Inflammatory macrophage (primary cell): ENCODE data around the gene CAMTA1.
"Not testable (repeated sequence)": the region's sequence is repeated elsewhere in the genome, so short reads cannot be mapped to it uniquely, and the experiment has no call there.

Experiments
- DNase-seq, 2 donors: peaks; one replicate each; pipeline ENCODE4 v3.0.0-alpha.2; 2020 to 2022

The CAMTA1 gene

GRCh38 chr1:7356079-7356478, 570.8 kb downstream of the CAMTA1 start:
- no peak for DNase-seq

GRCh38 chr1:7358425-7358824, 573.2 kb downstream of the CAMTA1 start:
- DNase-seq, result no peak

DNA sequence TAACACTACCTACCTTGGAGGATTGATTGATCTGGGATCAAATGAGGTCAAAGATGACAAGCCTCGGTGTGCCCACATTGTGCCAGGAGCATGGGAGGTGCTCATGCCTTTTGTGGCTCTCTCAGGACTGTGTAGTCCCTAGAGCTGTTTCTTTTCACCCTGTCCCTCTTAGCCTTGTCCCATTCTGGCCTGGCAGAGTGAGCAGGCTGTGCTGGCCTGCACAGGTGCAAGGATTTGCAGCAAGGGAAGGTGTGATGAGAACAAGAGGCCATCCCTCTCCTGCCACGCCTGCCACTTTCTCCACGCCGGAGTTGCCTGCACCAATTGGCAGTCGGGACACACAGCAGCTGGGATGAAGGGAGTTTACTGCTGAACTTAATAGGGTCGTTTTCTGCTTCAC, 575.3 kb downstream of the CAMTA1 start:
- no peak for DNase-seq

GRCh38 chr1:7362947-7363346, 577.7 kb downstream of the CAMTA1 start:
- no peak for DNase-seq

GRCh38 chr1:7363450-7363849, 578.2 kb downstream of the CAMTA1 start:
- no peak for DNase-seq

- DNase-seq, result no peak
Measured at GRCh38 chr1:7365706-7366105, 580.5 kb downstream of the CAMTA1 start.

GRCh38 chr1:7366286-7366954, 581.2 kb downstream of the CAMTA1 start:
- DNase-seq, result no peak

- DNase-seq, result no peak
Measured at GRCh38 chr1:7366955-7367665, 581.9 kb downstream of the CAMTA1 start.

DNA sequence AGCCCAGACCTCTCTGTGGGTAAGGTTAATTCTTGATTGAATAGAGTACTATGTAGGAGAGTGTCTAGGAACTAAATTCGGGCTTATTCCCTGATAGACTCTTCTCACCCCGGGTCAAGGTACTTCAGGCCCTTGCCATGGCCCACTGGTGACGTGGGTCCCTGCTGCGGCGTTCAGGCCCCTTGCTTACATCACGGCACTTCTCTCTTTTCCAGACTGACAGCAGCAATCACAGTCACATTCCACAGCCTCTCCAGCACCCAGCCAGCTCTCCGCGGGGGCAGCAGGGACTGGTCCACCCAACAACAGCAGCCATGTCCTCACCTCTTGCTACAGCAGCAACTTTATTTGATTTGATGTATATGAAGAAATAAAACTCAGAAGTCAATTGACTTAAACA, 584.6 kb downstream of the CAMTA1 start:
- DNase-seq, result no peak

DNA sequence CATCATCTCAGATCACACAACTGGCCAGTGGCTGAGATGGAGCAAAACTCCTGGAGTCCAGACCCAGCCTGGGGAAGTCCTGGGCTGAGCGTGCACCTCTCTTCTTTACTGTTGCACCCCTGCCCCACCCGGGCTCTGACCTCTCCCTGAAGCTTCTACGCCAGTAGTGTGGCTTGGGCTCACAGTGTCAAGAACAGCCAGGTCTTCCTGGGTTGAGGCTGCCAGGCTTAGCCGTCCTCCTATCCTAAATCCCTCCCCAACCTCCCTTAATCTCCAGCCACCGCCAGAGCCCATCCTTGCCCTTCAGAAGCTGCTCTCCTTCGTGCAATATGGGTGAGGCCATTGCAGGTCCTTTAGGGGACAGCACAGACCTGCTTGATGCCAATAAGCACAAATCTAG, 586.7 kb downstream of the CAMTA1 start:
- no peak for DNase-seq

DNA sequence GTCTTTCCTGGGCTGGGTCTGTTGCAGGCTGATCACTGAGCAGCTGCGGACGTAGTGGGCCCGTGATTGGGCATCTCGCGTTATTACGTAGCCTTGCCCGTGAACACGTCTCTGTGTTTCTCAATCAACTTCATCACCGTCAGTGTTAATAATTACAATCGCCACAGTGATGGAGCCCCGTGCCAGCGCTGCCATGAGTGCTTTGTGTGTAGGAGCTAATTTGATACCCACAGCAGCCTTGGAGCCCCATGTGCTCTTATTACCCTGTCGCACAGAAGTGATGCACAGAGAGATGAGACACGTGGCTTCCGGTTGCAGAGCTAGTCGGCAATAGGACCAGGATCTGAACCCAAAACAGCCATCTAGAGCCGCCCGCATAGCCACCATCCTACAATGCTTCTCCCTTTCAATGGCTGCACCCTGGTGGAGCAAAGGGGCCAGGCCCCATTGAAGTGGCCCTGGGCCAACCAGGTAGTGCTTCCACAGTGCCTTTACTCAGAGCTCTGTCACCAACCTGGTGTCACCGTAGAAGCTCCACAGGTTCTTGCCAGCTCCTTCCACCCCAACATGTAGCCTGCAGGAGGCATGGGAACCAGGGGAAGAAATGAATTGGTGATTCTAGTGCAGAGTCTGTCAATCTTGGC, 587.3 kb downstream of the CAMTA1 start:
- DNase-seq, result no peak

GRCh38 chr1:7373251-7373650, 588.0 kb downstream of the CAMTA1 start:
- DNase-seq, result no peak

- no peak for DNase-seq
Measured at GRCh38 chr1:7373876-7374562, 588.8 kb downstream of the CAMTA1 start.

DNA sequence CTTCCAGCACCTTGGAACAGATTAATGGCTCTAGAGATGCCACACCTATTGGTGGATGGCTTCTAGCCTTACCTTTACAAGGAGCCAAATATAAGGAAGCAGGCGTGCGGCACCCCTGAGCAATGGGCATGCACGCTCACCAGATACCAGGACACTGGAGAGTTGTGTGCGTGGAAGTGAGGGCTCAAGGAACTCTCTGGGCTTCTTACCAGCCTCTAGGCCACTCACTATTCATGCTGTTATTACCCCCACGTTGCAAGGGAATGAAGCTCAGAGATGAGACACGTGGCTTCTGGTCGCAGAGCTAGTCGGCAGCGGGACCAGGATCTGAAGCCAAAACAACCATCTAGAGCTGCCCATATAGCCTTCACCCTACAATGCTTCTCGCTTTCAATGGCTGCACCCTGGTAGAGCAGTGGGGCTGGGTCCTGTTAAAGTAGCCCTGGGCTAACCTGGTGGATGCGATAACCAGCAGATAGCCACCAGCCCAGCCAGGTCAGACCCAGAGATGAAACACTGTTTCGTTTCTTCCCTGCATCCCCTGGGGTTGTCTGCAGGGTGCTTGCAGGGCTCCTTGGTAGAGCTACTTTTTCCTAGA, 589.4 kb downstream of the CAMTA1 start:
- DNase-seq, result no peak

DNA sequence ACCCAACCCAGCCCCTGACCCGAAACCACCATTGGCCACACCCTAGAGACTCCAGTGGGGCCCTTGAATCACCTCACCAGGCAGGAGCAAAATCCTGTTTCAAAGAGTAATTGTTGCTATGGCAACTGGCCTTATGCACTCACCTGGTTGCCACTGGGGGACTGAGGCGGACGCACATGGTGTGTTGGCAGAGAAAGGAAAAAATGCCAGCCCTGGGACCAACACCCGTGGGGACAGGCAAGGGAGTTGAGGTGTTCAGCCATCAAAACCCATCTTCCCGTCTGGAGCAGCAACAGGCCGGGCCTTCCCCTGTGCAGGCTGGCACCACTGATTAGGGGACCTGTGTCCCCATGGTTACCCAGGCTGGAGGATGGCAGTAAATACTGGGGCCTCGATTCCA, 590.1 kb downstream of the CAMTA1 start:
- DNase-seq, result no peak

DNA sequence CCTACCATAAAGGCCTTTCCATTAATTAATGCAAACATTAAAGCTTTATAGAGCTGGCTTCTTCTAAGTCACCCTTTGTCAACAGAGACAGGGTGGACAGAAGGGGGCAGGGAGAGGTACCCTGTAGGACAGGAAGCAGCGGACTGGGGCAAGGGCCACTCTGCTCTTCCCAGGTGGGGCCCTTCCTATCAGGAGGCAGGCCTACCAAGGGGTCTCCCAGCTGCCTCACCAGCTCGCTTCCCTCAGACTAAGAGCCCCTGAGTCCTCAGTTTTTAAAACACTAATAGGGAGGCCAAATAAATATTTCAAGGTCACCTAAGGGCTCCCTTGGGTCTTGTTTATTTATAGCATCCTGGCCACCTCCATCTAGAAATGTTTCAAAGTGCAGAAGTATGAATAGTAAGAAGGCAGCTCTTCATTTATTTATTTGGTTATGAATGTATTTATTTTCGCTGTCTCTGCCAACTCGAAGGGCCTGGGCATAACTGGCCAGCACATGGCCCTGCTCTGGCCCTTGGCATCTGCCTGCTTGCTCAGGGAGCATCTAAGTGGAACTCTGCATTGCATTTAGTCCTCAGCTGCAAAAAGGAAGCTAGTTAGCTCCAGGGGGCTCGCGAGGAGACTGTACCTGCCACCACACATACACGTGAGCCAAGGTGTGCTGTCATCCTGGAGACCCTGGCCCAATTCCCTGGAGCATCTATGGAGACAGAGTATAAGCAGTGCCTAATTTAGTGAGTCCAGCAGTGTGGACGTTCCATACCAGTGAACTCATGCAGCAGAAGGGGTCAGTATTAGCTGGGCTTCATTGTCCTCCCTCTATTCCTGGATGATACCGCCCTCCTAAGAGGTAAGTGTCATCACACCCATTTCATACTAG, 590.8 kb downstream of the CAMTA1 start:
- DNase-seq, result no peak

DNA sequence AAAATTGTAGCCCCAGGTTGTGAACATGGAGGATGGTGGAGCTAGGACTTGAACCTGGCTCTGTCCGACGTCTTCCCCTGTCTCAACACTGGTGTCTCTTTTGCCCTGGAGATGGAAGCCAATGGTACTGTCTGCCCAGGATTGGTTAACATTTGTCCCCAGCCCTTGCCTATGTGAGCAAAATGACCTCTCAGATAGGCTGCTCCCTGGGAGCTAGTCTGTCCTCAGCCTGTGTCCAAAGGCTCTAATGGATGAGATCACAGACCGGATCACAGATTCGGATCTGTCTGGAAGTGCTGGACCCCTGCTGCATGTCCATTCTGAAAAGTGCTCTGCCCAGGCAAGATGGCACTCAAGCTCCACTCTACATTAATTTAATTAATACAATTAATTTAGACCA, 591.4 kb downstream of the CAMTA1 start:
- no peak for DNase-seq

- DNase-seq, result no peak
Measured at GRCh38 chr1:7378346-7379130, 593.3 kb downstream of the CAMTA1 start.

DNA sequence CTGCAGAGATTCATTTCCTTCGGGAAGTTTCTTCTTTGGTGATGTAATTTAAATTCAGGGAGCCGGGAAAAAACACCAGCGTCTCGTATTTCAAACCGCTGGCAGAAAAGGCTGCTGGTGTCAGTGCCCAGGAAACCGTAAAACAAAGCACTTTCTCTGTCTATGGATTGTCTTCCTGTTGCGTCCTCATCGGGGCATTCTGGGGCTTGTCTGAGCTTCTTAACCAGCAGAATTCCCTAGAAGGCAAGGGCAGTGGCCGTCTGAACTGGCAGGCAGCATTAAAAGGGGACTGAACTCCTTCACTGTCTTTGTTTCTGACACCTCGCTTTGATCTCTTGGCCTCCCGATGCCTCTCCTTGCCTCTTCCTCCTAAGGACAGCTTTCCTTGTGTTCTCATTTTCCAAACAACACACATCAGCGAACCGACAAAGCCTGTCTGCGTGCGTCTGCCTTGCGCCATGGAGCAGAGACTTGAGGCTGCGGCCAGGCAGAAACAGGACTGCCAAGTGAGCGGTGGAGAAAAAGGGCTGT, 594.3 kb downstream of the CAMTA1 start:
- no peak for DNase-seq

- DNase-seq, result not testable (repeated sequence)
Measured at GRCh38 chr1:7380068-7380467, 594.8 kb downstream of the CAMTA1 start.

GRCh38 chr1:7380712-7381111, 595.5 kb downstream of the CAMTA1 start:
- no peak for DNase-seq
